Ectodermal cell (in vitro differentiated cells): ENCODE results near the gene SLC5A5.
"Not testable (repeated sequence)": the region's sequence is repeated elsewhere in the genome, so short reads cannot be mapped to it uniquely, and the experiment has no call there.

Experiments
- H3K27ac ChIP-seq: 2 replicates; pipeline ENCODE4 v1.7.0; 2013; ENCODE audit warnings: mild to moderate bottlenecking, low read depth, low read length; ENCODE audit not compliant: insufficient read depth, poor library complexity, severe bottlenecking
- H3K27me3 ChIP-seq: 2 replicates; pipeline ENCODE4 v1.7.0; 2013; ENCODE audit warnings: mild to moderate bottlenecking, low read length; ENCODE audit not compliant: insufficient read depth, control insufficient read depth, poor library complexity, severe bottlenecking
- H3K36me3 ChIP-seq: one replicate; pipeline ENCODE4 v1.7.0; 2013; ENCODE audit warnings: low read length; ENCODE audit not compliant: control insufficient read depth, insufficient read depth
- H3K4me1 ChIP-seq: one replicate; pipeline ENCODE4 v1.7.0; 2013; ENCODE audit warnings: low read length; ENCODE audit not compliant: control insufficient read depth, insufficient read depth
- H3K4me3 ChIP-seq: 2 replicates; pipeline ENCODE4 v1.7.0; 2013; ENCODE audit warnings: low read depth, low read length, control low read depth; ENCODE audit not compliant: insufficient read depth
- H3K9me3 ChIP-seq: 2 replicates; pipeline ENCODE4 v1.7.0; 2013; ENCODE audit warnings: mild to moderate bottlenecking, low read length, moderate library complexity; ENCODE audit not compliant: control insufficient read depth
- WGBS, 2 experiments: methylation state at CpG; one replicate each; pipeline ENCODE4 v1.1.7; 2013; ENCODE audit warnings: missing lambda C conversion rate in 2 of 2; 5-methylcytosine and 5-hydroxymethylcytosine counted together

Gene SLC5A5

DNA sequence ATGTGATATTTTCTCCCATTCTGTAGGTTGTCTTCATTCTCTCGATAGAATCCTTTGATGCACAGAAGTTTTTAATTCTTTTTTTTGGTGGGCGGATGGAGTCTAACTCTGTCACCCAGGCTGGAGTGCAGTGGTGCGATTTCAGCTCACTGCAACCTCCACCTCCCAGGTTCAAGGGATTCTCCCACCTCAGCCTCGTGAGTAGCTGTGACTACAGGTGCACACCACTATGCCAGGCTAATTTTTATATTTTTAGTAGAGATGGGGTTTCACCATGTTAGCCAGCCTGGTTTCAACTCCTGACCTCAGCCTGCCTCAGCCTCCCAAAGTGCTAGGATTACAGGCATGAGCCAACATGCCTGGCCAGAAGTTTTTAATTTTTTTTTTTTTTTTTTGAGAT is 15.5 kb downstream of the SLC5A5 start:
- not testable (repeated sequence) for H3K36me3 ChIP-seq, H3K4me1 ChIP-seq, H3K9me3 ChIP-seq, H3K27ac ChIP-seq, H3K4me3 ChIP-seq, H3K27me3 ChIP-seq
- WGBS, 2 experiments, result 89 to 91% methylated on average over 4 of the region's 4 CpGs

DNA sequence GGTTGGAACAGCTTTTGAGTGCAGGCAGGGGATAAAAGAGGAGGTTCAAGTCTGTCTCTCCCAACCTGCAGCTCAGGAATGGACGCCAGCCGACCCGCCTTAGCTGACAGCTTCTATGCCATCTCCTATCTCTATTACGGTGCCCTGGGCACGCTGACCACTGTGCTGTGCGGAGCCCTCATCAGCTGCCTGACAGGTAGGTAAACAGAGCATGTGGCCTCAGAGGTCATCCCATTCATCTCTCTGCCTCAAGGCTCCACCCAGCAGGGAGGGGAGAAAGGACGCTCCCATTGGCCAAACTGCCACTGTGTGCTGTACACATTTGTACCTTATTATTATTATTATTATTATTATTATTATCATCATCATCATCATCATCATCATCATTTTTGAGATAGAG is 16.5 kb downstream of the SLC5A5 start:
- H3K27ac ChIP-seq, result no peak overlapping the region
- H3K36me3 ChIP-seq, result no peaks in the 10 kb centered on the region
- H3K27me3 ChIP-seq, result no peaks in the 10 kb centered on the region
- H3K4me3 ChIP-seq, result no peak overlapping the region
- WGBS, 2 experiments, result 80% methylated on average over 6 of the region's 7 CpGs
- no peaks in the 10 kb centered on the region for H3K9me3 ChIP-seq
- no peaks in the 10 kb centered on the region for H3K4me1 ChIP-seq

DNA sequence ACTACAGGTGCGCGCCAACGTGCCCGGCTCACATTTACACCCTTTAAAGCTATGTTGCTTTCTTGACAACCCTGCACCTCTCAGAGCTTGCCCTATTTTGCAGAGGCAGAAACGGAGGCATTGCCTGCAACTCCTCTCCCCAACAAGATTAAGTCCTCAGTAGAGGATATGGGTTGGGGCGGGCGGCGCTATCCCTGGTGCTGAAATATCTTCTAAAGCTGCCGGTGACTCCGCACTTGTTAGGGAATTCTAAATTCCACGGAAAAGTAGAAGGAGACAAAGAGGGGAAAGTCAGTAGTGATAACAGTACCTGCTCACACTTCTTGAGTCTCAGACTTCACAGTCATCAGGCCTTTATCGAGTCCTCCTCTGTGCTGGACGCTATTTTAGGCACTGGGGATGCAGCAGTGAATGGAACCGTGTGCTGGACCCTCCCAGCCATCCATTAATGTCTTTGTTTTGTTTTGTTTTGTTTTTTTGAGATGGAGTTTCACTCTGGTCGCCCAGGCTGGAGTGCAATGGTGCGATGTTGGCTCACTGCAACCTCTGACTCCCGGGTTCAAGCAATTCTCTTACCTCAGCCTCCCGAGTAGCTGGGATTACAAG is 18.0 kb downstream of the SLC5A5 start:
- 25% methylated on average over 18 of the region's 18 CpGs for WGBS, 2 experiments
- Histone ChIP-seq H3K4me1 (no peaks in the 10 kb centered on the region), H3K9me3 (no peaks in the 10 kb centered on the region), H3K27me3 (no peaks in the 10 kb centered on the region), H3K27ac (no peak overlapping the region), H3K4me3 (no peak overlapping the region), H3K36me3 (no peaks in the 10 kb centered on the region)

DNA sequence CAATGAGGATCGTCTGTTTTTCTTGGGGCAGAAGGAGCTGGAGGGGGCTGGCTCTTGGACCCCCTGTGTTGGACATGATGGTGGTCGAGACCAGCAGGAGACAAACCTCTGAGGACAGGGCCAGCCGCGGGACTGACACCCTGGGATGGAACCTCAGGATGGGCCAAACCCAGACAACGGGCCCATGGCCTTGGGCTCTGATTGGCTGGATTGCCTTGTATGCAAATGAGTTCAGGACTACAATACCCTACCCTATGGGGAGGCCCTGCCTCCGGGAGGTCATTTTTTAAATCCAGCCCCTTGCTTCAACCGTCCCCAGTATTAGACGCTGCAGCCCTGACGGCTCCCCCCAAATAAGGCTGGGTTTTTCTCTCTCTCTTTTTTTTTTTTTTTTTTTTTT is 22.0 kb downstream of the SLC5A5 start:
- no peak overlapping the region for H3K27ac ChIP-seq
- H3K4me1 ChIP-seq, result no peaks in the 10 kb centered on the region
- H3K4me3 ChIP-seq, result no peak overlapping the region
- WGBS, 2 experiments, result 84 to 87% methylated on average over 9 of the region's 9 CpGs
- no peaks in the 10 kb centered on the region for H3K27me3 ChIP-seq
- H3K36me3 ChIP-seq, result no peaks in the 10 kb centered on the region
- no peaks in the 10 kb centered on the region for H3K9me3 ChIP-seq

DNA sequence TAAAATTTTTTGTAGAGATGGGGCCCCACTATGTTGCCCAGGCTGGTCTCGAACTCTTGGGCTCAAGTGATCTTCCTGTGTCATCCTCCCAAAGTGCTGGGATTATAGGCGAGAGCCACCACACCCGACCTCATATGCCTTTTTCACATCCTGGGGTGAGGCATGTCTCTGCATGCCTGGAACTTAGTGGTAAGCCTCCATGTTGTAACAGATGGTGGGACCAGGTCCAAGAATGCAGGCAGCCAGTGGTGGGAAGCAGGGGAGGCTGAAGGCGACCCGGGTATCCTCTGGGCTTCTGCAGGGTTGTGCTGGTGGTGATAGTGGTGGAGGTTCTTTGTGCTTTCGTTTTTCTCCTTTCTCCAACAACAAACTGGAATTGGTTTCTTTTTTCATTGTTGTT is 31.0 kb downstream of the SLC5A5 start:
- H3K27ac ChIP-seq, result no peak overlapping the region
- no peaks in the 10 kb centered on the region for H3K27me3 ChIP-seq
- WGBS, 2 experiments, result 88% methylated on average over 6 of the region's 6 CpGs

DNA sequence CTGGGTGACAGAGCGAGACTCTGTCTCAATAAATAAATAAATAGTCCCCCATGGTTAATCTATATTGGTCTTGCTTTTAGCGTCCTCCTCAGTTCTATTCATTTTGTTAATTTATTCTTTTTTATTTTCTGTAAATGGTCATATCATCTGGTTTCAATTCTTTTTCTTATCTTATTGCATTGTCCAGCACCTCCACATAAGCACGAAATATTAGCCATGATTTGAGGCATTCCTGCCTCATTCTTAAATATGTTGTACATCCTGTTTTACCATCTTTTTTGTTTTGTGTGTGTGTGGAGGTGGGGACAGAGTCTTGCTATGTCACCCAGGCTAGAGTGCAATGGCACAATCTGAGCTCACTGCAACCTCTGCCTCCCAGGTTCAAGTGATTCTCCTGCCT is 36.5 kb downstream of the SLC5A5 start:
- H3K4me1 ChIP-seq, result no peaks in the 10 kb centered on the region
- no peak overlapping the region for H3K4me3 ChIP-seq
- no peaks in the 10 kb centered on the region for H3K9me3 ChIP-seq
- H3K27me3 ChIP-seq, result no peaks in the 10 kb centered on the region
- WGBS, 2 experiments, result 89 to 98% methylated on average over 2 to 3 of the region's 3 CpGs
- no peaks in the 10 kb centered on the region for H3K36me3 ChIP-seq
- no peak overlapping the region for H3K27ac ChIP-seq

More for the DNA sequence above, 31.0 kb downstream of the SLC5A5 start:
- Histone ChIP-seq H3K36me3 (no peaks in the 10 kb centered on the region), H3K4me3 (no peak overlapping the region), H3K4me1 (no peaks in the 10 kb centered on the region), H3K9me3 (no peaks in the 10 kb centered on the region)

DNA sequence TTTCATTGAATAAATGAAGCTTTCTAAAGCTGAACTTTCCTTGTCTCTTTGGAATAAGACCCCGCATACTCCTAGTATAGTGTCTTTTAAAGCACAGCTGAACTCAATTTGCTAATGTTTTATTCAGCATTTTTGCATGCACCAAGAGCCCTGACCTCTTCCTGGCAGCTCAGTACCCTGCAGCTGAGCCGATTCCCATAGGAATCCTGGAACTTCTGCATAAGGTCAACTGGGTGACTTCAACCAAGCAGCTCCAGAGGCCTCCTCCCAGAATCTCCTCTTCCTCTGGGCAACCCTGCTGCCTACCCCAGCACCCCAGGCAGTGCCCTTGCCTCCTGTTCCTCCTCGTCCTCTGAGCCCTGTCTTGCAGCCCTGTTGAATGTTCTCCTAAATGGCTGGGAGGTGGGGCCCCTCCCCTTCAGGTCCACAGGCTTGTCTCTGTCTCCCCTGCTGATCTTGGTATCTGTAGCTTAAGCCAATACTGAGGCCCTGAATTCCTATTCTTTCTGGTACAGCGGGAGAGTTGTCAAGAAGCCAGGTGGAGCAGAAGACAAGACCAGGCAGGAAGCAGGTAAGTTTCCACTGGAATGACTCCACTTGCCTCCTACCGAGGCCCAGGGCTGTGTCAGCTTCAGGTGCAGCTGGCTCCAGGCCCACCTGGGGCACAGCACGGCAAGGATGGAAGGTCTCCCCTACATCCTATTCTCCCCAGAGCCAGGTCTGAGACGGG is 37.4 kb downstream of the SLC5A5 start:
- H3K27ac ChIP-seq, result no peak overlapping the region
- WGBS, 2 experiments, result 53 to 54% methylated on average over 7 of the region's 7 CpGs
- no peaks in the 10 kb centered on the region for H3K36me3 ChIP-seq
- H3K4me3 ChIP-seq, result no peak overlapping the region
- H3K4me1 ChIP-seq, result no peaks in the 10 kb centered on the region
- no peaks in the 10 kb centered on the region for H3K9me3 ChIP-seq
- H3K27me3 ChIP-seq, result no peaks in the 10 kb centered on the region

DNA sequence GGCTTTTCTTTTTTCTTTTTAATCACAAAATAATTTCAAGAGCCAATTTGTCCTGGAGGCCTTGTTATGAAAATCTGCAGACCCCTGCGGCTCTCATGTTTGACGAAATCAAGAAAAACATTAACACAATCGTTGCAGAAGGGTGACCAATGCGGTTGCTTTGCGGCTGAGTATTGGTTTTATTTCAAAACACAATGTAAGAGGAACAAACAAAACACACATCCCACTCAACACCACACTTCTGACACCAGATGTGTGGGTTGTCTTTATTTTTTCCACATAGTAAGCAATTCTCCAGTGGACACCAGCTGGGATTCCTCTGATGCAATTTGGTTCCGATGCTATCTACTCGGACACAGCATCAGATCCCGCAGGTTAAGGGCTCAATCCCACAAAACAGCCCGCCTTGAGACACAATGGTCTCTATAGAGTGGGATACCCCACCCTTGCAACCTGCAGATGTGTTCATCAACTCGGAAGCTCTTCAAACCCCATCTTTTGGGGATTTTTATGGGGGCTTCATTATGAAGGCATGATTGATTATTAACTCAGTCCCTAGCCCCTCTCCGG is 39.1 kb downstream of the SLC5A5 start:
- H3K27me3 ChIP-seq, result no peaks in the 10 kb centered on the region
- no peaks in the 10 kb centered on the region for H3K9me3 ChIP-seq
- 90 to 93% methylated on average over 11 of the region's 11 CpGs for WGBS, 2 experiments
- no peak overlapping the region for H3K27ac ChIP-seq
- no peaks in the 10 kb centered on the region for H3K4me1 ChIP-seq
- no peak overlapping the region for H3K4me3 ChIP-seq
- H3K36me3 ChIP-seq, result no peaks in the 10 kb centered on the region

DNA sequence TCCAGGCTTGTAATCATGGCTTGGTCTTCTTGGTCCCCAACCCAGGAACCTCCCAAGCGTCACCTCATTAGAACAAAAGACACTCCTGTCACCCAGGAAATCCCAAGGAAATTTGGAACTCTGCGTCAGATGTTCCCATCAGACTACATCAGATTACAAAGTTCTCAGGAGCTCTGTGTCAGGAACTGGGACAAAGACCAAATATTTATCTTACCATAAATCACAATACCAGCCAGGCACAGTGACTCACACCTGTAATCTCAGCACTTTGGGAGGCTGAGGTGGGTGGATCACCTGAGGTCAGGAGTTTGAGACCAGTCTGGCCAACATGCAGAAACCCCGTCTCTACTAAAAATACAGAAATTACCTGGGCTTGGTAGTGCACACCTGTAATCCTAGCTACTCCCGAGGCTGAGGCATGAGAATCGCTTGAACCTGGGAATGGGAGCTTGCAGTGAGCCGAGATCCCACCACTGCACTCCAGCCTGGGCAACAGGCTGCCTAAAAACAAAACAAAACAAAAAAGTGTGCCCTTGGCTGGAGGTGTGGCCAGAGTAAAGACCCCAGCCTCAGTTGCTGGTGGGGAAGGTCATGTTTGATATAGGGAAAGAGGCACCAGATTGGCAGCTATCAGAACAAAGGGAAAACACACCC is 44.3 kb downstream of the SLC5A5 start:
- no peak overlapping the region for H3K27ac ChIP-seq
- H3K9me3 ChIP-seq, result no peaks in the 10 kb centered on the region
- H3K4me3 ChIP-seq, result no peak overlapping the region
- no peaks in the 10 kb centered on the region for H3K4me1 ChIP-seq
- H3K36me3 ChIP-seq, result no peaks in the 10 kb centered on the region
- WGBS, 2 experiments, result 87 to 88% methylated on average over 6 of the region's 6 CpGs
- H3K27me3 ChIP-seq, result no peaks in the 10 kb centered on the region

DNA sequence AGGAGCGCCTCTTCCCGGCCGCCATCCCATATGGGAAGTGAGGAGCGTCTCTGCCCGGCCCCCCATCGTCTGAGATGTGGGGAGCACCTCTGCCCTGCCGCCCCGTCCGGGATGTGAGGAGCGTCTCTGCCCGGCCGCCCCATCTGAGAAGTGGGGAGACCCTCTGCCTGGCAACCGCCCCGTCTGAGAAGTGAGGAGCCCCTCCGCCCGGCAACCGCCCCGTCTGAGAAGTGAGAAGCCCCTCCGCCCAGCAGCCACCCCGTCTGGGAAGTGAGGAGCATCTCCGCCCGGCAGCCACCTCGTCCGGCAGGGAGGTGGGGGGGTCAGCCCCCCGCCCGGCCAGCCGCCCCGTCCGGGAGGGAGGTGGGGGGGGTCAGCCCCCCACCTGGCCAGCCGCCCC is 46.4 kb downstream of the SLC5A5 start:
- not testable (repeated sequence) for H3K27ac ChIP-seq, H3K36me3 ChIP-seq, H3K9me3 ChIP-seq, H3K4me3 ChIP-seq, H3K4me1 ChIP-seq, H3K27me3 ChIP-seq
- 97% methylated on average over 20 to 24 of the region's 30 CpGs for WGBS, 2 experiments
